ENCODE data around the gene NBPF1.
"Not testable (repeated sequence)": the region's sequence is repeated elsewhere in the genome, so short reads cannot be mapped to it uniquely, and the experiment has no call there.

Gene NBPF1

DNA sequence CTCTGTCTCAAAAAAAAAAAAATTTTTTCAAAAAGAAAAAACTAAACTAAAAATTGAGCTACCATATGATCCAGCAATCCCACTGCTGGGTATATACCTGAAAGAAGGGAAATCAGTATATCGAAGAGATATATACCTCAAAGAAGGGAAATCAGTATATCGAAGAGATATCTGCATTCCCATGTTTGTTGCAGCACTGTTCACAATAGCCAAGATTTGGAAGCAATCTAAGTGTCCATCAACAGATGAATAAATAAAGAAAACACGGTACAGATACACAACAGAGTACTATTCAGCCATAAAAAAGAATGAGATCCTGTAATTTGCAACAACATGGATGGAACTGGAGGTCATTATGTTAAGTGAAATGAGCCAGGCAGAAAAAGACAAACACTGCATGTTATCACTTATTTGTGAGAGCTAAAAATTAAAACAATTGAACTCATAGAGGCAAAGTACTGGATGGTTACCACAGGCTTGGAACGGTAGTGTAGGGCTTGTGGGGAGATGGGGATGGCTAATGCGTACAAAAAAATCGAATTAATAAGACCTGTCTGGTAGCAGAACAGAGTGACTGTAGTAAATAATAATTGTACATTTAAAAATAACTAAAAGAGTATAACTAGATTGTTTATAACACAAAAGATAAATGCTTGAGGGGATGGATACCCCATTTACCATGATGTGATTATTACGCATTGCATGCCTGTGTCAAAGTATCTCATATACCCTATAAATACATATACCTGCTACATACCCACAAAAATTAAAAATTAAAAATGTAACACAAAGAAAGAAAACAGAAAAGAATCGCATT is 28.0 kb upstream of the NBPF1 start:
- DNase-seq (ENCODE audit: low read depth in 3 of 3): not testable (repeated sequence)

- DNase-seq (ENCODE audit: low read depth in 3 of 3): not testable (repeated sequence)
These were observed 26.0 kb upstream of the NBPF1 start for GRCh38 chr1:16639091-16640031.

GRCh38 chr1:16637941-16638778 is 24.8 kb upstream of the NBPF1 start:
- not testable (repeated sequence) for DNase-seq (ENCODE audit: low read depth in 3 of 3)

DNA sequence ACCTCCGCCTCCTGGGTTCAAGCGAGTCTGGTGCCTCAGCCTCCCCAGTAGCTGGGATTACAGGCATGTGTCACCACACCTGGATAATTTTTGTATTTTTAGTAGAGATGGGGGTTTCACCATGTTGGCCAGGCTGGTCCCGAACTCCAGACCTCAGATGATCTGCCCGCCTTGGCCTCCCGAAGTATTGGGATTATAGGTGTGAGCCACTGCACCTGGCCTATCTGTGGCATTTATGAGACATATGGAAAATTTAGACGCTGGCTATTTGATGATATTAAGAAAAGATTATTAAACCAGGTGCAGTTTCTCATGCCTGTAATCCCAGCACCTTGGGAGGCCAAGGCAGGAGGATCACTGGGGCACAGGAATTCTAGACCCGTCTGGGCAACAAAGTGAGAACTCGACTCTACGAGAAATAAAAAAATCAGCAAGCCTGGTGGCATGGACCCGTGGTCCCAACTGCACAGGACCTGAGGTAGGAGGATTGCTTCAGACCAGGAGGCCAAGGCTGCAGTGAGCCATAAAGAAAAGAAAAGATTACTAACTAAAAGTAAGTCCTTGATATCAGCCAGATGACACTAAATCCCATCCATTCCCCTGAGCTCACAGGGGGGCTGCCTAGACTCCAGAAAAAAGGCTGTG is 23.3 kb upstream of the NBPF1 start:
- not testable (repeated sequence) for DNase-seq (ENCODE audit: low read depth in 3 of 3)

- DNase-seq (ENCODE audit: low read depth in 3 of 3): not testable (repeated sequence)
These were observed 22.6 kb upstream of the NBPF1 start for GRCh38 chr1:16635959-16636358.

- DNase-seq (ENCODE audit: low read depth in 3 of 3): not testable (repeated sequence)
These were observed 20.3 kb upstream of the NBPF1 start for GRCh38 chr1:16633540-16634282.

GRCh38 chr1:16632044-16632850 is 18.9 kb upstream of the NBPF1 start:
- DNase-seq (ENCODE audit: low read depth in 3 of 3): not testable (repeated sequence)

DNA sequence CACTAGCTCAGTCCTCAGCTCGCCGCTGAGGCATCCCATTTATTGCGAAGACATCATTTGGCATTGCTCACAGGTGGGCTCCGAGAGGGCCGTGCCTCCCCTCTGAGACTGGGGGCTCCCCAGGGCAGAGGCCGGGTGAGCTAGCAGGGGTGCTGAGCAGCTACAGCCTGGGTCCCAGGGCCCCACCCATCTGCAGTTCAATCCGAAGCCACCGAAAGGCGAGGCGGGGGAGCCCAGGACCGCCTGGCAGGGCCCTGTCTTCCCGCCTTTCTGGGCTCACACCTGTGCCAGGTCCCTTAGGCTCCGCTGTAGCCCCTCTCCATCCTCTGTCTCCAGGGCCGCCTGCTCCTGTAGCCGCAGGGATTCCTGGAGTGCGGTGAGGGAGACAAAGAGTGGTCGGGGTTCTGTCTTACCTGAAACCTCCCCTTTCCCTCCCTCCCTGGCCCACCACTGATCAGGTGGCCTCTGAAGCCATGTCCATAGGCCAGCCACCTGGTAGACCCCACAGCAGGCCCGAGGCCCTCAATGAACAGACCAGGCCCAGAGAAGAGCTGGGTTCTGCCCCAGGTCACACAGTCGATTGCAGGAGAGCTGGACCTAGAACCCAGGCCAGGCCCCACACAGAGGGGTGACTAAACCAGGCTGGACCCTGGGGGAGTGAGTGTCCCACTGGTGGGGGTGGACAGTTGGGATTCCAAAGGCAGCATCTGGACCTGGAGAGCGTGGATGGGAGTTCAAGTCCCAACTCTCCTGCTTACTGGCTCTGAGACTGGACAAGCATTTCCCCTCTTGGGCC is 18.1 kb upstream of the NBPF1 start:
- no peak for DNase-seq (ENCODE audit: low read depth in 3 of 3)

DNA sequence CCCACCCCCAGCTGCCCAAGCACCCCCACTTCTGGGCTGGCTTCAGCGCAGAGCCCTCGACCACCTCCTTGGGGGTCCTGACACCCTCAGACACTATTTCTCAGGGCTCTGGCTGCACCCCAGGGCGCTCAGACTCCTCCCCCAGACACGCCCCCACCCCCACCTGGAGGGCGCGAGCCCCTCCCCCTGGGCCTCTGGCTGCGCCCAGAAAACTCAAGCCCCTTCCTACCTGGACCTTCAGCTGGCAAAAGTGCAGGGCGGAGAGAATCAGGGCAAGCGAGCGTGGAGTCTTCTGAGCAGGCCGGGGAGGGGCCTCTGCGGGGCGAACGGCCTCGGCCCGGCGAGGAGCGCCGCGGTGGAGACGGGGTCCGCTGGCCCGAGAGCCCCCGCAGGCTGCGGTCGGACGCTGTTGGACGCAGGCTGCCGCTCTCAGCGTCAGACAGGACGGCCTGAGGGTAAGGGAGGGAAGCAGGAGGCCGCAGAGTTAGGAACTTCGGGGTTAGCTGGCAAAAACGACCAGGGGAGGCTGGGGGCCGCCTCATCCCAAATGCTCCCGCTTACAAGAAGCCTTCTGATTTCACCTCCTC is 17.4 kb upstream of the NBPF1 start:
- DNase-seq (ENCODE audit: low read depth in 3 of 3): no peak

DNA sequence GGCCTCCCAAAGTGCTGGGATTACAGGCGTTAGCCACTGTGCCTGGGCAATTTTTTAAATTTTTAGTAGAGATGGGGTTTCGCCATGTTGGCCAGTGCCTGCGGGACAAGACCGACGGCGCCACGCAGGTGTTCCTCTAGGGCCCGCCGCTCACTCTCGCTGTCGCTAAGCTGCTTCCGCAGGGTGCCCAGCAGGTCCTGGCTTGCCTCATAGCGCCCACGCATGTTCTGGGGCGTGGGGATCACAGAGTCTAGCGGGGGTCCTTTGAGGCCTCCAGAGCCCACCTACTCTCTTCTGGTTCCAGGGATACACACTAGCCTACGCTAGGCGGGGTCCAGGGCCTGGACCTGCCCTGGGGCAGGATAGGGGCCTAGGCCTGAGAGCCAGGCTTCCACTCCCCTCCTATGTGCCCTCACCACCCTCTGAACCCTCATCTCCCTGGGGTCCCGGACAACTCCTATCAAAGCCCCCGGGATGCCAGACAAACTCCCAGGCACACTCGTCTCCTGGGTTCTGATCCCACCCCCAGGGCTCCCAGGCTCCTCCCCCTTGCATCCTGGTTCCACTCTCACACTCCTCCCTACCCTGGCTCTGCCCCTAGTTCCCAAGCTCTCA is 16.7 kb upstream of the NBPF1 start:
- not testable (repeated sequence) for DNase-seq (ENCODE audit: low read depth in 3 of 3)

DNA sequence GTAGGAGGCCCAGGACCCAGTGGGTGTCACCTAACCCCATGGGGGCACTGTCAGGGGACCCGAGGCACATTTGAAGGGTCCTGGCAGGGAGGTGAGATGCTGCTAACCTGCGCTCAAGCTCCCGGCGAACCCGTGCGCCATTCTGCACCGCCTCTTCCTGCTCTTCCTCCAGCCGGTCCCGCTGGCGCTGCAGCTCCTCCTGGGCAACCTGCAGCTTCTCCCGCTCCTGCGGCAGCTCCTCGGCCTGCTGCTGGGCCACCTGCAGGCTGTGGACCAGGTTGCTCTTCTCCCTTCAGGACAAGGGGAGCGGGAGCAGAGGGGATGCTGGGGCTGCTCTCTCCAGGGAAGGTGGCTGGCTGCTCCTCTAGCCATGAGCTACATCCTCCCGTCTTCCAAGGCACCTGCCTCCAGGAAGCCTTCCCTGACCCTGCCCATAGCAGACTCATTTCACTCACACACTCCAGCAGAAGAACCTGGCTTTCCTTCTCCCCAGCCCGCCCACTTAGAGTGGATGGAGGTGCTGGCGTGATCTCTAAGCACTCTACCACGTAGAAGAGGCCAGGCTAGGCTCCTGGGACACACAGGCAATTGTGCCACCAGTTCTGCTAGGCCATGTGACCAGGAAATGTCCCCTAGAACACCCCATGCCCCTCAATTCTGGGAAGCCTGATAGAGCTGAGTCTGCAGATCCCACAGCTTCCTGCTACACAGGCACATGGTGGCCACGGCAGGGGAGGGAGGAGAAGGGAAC is 15.2 kb upstream of the NBPF1 start:
- DNase-seq (ENCODE audit: low read depth in 3 of 3): no peak

GRCh38 chr1:16626409-16626983 is 13.1 kb upstream of the NBPF1 start:
- not testable (repeated sequence) for DNase-seq (ENCODE audit: low read depth in 3 of 3)

DNA sequence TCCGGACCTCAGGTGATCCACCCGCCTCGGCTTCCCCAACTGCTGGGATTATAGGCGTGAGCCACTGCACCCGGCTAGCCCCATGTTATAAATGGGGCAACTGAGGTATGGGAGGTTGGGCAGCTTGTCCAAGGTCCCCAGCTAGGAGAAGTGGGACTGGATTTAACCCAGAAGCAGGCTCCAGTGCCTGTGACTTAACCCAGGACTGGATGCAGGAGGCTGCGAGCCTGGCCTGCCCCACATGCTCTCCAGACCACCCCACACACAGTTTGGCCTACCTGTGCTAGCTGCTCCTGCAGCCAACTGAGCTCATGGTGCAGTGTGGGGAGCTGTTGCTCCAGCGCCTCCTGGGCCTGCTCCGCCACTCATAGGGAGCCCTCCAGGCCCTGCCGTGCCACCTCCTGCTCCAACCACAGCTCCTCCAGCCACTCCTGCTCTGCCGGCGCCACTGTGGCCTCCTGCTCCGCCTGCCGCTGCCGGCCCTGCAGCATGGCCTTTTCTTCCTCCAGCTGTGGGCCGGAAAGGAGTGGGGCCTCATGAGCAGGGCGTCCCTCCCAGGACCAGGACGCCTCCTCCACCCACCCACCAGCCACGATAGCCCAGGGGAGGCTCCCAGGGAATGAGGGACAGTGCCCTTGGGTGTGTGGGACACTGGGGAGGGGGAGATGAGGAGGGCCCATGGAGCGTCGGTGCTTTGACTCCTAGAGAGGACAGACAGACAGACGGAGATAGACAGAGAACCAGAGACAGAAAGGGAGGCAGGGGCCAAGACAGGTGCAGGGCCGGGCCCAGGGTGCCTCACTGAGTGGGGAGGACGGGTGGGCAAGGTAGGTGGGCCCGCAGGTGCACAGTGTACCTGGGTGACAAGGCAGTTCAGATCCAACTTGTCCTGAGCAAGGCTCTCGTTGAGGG is 12.4 kb upstream of the NBPF1 start:
- DNase-seq (ENCODE audit: low read depth in 3 of 3): no peak

DNA sequence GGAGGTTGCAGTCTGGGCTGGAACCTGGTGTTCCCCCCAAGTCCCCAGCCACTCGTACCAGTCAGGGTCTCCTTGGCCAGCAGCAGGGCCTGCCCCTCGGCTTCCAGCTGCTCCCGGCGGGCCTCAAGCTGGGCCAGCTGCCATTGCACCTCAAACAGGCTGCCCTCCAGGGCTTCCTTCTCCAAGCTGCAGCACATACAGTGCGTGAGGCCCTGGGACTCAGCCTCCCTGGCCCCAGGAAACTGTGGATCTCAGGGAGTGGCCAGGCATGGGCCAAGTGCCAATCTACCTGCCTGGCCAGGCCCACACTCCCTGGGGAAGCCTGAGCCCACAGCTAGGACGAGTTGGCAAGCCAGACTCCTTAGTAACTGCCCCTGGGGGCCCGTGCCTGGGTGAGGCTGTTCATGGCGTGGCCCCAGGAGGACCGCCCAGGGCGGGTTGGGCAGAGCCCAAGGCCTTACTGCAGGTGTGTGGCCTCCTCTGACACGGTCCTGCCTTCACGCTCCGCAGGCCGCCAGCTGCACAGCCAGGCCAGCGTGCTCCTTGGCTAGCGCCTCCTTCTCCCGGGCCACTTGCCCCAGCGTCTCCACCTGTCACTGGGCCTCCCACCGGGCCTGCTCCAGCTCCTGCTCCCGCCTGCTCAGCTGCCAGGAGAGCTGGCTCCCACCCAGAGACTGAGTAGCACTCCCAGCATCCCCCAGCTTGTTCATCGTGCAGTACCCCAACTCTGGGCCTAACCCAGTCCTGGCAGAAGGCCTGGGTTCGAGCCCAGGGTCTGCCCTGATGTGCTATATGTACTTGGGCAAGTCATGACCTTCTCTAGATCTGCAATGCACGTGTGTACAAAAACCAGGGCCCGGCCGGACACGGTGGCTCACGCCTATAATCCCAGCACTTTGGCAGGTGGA is 10.7 kb upstream of the NBPF1 start:
- not testable (repeated sequence) for DNase-seq (ENCODE audit: low read depth in 3 of 3)

- not testable (repeated sequence) for DNase-seq (ENCODE audit: low read depth in 3 of 3)
These were observed 10.0 kb upstream of the NBPF1 start for GRCh38 chr1:16623337-16623736.
